Umbilical cord (tissue), 2 donors: ENCODE data around the gene TALDO1. TPM values are rescaled to one million over a fixed set of nuclear protein-coding genes. Genes with fewer than 3 reads are reported as not detected.

ENCODE experiments used
- DNase-seq: peaks from one replicate; pipeline ENCODE4 v3.0.0-alpha.2; 2015; ENCODE audit warnings: low spot score
- total RNA-seq: library from RNA; depleted of rRNA; stranded (reverse); fragments of >200 nt; gene quantifications from one replicate; pipeline ENCODE4 v1.2.3, GENCODE V29; 2014; ENCODE audit warnings: low replicate concordance; ENCODE audit not compliant: insufficient read depth

Gene TALDO1
- total RNA-seq, 1 donor from 2014 or later: 76.1 TPM

DNA sequence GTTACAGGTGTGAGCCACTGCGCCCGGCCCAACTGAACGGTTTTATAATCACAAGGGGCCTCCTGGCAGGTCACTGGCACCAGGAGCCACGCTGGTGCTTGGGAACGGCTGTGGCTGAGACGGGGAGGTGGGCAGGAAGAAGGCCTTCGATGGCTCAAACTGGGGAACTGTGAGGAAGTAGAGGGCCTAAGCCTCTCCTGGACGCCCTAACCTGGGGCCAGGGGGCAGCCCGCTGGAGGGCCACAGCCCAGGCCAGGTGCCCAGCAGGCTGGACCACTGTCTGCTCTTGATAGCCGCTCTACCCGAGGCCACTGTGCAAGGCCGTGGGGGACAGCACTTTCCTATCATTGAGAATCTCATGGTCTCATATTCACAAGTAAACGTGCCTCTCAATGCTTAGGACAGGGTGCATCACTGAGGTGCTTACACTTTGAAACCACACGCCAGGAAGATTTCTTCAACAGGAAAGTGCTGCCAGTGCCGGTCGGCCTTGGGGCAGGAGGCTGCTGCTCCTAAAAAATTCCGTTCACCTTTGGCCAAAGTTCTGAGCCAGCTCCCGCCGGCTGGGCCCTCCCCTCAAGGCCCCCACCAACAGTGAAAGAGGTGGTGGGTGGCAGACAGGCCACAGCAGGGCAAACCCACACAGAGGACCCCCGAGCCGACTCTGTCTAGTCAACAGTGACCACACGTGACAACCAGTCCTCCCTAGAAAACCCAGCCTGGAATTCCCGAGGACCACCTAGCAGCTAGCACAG, 22.8 kb downstream of the TALDO1 start:
- DNase-seq: no peak

GRCh38 chr11:770642-771616, 23.7 kb downstream of the TALDO1 start:
- no peak for DNase-seq

DNA sequence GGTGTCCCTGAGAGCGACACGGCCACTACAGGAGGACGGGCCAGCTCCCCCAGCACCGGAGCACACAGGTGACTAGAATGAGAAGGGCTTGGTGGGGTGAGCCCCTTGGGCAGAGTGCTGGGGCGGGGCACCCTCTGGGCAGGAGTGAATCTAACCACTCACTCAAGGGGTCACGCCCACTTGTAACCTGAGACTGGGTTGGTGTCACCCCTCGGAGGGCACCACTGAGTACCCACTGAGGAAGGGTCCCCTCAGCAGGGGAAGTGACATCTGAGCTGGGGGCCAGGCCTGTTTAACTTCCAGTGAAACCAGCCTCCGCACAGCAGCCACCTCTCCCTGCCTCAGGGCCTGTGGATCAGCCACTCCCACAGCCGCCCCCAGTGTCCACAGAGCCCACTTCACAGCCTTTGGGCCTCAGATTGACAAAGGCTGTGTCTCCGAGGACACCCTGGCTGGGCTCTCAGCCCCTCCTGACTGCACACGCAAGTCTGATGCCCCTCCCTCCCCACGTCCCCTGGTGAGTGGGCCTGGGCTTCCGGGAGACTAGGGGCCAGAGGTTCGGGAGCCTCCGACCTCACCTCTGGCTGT, 24.4 kb downstream of the TALDO1 start:
- no peak for DNase-seq

- no peak for DNase-seq
Measured at GRCh38 chr11:772429-773390, 25.4 kb downstream of the TALDO1 start.

DNA sequence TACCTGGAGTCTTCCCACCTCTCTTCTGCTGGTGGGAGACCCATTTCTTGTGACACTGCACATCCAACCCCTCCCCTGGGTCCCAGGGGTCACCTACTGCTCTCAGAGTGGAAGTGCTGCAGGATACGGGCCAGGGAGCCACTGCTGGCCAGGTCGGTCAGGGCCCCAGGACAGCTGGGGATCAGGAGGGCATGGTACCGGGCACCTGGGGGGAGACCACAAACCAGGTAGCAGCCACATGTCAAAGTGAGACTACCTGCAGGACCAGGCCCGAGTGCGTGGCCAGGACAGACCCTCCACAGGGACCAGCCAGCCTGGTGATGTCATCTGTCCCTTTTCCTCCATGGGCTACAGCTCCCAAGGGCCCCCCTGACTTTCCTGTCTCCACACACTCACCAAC, 26.2 kb downstream of the TALDO1 start:
- DNase-seq: no peak

GRCh38 chr11:773830-774229, 26.6 kb downstream of the TALDO1 start:
- no peak for DNase-seq

- DNase-seq: no peak
Measured at GRCh38 chr11:774873-775592, 27.8 kb downstream of the TALDO1 start.

GRCh38 chr11:776263-776560, 28.9 kb downstream of the TALDO1 start:
- DNase-seq: no peak

DNA sequence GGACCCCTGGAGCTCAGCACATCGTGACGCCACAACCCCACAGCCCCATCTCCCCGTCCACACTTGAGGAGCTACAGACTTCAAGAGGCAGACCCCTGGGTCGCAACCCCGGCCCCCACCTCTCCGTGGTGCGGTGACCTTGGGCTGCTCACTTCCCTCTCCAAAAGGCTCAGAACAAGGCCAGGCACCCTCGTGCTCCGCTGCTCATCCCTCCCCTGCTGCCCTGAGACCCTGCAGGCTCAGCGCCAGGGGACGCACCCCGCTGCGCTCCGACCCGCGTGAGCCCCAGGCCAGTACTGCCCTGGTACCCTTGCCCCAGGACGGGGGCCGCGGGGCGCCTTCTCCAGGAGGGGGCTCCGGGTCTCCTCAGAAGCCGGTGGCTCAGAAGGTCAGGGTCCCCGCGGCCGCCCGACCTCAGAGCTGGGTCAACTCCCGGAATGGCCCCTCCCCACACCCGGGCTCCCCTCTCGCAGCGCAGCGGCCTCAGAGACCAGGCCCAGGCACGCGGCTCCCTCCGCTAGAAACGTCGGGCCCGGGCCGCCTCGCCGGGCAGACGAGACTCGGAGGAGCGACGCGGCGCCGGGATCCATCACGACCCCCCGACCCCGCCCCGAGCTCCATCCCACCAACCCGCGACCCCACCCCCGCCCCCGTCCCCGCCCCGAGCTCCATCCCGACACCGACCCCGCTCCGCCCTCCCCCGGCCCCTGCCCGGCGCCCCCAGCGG, 29.5 kb downstream of the TALDO1 start:
- peak; percentile 30 for DNase-seq

- peak; percentile 94 for DNase-seq
Measured at GRCh38 chr11:777288-778255, 30.3 kb downstream of the TALDO1 start, which contains the start of gene GATD1. Gene GATD1, minus strand, starts transcription at chr11:777487. Its CDS starts 25 bp downstream, at chr11:777462.

- no peak for DNase-seq
Measured at GRCh38 chr11:778976-779954, 32.0 kb downstream of the TALDO1 start.

DNA sequence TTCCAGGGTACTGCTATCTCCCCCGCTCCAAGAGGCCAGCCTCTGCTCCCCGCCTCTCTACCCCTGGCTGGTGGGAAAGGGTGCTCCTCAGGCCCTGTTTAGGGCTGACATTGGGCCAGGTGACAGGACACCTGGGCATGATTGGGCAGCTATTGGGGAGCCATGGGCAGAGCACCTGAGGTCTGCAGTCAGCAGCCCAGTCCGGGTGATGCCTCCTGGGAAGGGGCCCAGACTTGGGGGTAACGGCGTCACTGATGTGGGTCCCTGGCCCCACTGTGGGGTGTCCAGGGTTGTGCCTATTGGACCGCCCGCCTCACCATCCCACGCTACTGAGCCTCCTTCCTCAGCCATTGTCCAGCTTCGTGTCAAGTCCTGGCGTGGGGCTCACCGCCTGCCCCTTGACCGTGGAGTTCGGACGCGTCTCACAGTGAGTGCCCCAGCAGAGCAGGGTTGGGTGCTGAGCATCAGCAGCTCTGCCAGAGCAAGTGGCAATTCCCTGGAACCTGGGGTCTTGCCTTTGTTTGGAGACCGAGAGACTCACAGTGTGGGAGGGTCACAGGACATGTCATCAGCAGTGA, 32.8 kb downstream of the TALDO1 start:
- DNase-seq: no peak

DNA sequence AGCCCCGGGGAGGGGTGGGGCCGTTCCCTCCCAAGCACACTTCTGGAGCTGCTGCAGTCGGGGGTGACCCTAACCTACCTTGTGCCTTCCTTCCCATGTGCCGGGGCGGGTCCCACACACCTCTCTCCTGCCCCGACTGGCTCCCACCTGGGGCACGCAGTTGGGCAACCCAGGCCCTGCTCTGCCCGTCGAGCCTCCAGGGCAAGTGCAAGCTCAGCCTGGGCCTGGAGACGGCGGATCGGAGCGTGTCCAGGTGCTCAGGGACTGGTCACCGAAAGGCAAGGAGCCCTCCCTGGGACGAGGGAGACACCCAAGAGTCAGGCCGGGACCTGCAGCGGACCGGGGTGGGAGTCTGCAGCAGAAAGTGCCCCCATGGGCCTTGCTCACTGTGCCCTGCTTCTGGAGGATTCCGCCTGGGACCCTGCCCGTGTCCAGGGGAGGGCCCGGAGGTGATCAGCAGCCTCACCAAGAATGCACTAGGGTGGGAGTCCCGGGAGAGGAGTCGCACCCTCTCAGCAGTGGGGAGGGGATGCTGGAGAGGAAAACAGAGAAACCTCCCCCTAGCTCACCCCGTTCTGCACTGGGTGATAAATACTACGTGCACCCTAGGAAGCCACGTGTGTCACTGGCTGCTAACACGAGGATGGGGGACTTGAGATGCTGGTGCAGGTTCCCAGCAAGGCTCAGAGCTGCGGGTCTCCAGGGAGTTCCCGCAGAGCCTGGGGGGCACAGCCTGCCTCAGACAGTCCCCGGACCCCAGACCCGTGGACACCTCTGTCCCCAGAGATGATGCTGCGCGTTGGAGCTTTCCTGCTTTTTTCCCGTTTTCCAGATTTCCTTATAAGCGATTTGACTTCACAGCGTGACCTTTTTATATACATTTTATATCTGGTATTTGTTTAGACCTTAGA, 35.3 kb downstream of the TALDO1 start:
- DNase-seq: no peak

- DNase-seq: peak; percentile 72
Measured at GRCh38 chr11:783581-784015, 36.3 kb downstream of the TALDO1 start.

DNA sequence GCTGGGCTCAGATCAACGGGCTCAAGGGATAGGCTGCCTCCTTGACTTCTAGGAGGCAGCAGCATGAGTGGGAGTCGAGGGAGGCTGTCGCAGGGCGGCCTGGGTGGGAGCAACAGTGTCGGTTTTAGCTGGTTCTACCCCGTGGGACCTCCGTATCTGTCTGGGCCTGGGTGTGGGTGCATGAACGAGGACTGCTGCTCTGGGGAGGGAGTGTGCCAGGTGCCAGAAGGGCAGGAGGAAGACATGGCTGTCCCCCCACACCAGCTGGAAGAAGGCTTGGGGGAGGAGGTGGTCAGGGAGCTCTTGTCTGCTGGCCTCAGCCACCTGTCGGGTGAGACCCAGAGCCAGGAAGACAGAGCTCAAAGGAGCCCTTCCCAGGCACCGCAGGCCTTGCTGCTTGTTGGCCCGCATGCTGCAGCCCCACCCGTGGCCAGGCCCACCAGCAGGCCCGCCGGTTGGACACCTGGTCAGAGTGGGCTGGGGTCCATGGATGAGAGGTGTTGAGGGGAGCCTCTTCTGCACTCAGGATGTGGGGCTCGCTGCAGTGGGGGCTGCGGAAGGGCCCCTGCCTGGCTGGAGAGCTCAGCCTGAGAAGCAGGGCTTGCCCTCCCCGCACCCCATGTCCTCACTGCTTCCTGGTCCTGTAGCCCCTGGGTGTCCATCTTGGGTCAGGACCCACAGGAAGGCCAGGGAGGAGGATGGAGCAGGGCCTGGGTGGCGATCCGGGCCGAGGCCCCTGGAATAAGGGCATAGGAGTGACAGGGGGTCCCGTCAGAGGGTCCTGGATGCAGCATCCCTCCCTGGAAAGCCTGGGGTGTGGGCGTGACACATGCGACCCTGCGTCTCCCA, 39.2 kb downstream of the TALDO1 start:
- DNase-seq: no peak
